Memory B cell (primary cell): ENCODE measurements around the gene GPR26.
"Not testable (repeated sequence)": the region's sequence is repeated elsewhere in the genome, so short reads cannot be mapped to it uniquely, and the experiment has no call there.

Experiments used
- ATAC-seq: fragments of 150-1000 bp; cut with Tn5 transposase; 2 replicates; pipeline ENCODE4 v1.10.0; 2021; ENCODE audit warnings: low read depth, mild to moderate bottlenecking, moderate library complexity
- DNase-seq, 2 donors: peaks; one replicate each; pipeline ENCODE4 v3.0.0; 2022; ENCODE audit warnings: low spot score in 2 of 2
- H3K27ac Mint-ChIP-seq: one replicate; pipeline ENCODE4 v1.8.0; 2022; ENCODE audit warnings: mild to moderate bottlenecking, moderate library complexity, mixed read lengths
- H3K27me3 Mint-ChIP-seq: one replicate; pipeline ENCODE4 v1.8.0; 2022; ENCODE audit warnings: mixed read lengths
- H3K36me3 Mint-ChIP-seq: one replicate; pipeline ENCODE4 v1.8.0; 2022; ENCODE audit warnings: mild to moderate bottlenecking, mixed read lengths
- H3K4me1 Mint-ChIP-seq: one replicate; pipeline ENCODE4 v1.8.0; 2022; ENCODE audit warnings: mixed read lengths
- H3K4me3 Mint-ChIP-seq: one replicate; pipeline ENCODE4 v1.8.0; 2022; ENCODE audit warnings: mild to moderate bottlenecking, moderate library complexity, mixed read lengths
- H3K9me3 Mint-ChIP-seq: one replicate; pipeline ENCODE4 v1.8.0; 2022; ENCODE audit warnings: mixed read lengths

GPR26 gene

DNA sequence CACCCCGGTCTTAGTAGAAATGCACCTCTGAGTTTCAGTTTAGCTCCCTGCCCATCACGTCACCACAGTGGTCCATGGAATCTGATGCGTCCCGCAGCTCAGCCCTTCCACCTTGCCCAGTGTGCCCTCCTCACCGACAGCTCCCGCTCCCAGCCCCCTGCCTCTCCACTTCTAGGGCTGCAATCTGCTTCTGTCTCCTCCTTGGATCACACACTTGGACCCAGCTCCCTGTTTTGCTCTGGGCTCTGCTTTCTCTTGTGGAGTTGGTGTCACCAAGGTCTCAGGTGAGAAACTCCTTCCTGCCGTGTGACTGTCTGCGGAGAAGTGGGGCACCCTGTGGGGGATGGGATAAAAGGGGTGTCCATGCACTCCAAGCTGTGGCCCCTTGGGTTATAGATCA, 37.9 kb downstream of the GPR26 start:
- Mint-ChIP-seq H3K4me3 (no peak overlapping the region), H3K27me3 (peaks cover 7% of the 10 kb centered on the region), H3K27ac (no peak overlapping the region), H3K9me3 (no peaks in the 10 kb centered on the region), H3K36me3 (no peaks in the 10 kb centered on the region), H3K4me1 (no peaks in the 10 kb centered on the region)
- ATAC-seq = no peak
- no peak for DNase-seq

GRCh38 chr10:123704812-123705211, 38.7 kb downstream of the GPR26 start:
- Mint-ChIP-seq H3K4me3 (no peak overlapping the region), H3K27ac (no peak overlapping the region), H3K36me3 (no peaks in the 10 kb centered on the region), H3K9me3 (no peaks in the 10 kb centered on the region), H3K27me3 (peaks cover 7% of the 10 kb centered on the region), H3K4me1 (no peaks in the 10 kb centered on the region)
- no peak for ATAC-seq
- DNase-seq = no peak

GRCh38 chr10:123706236-123706635, 40.1 kb downstream of the GPR26 start:
- no peak overlapping the region for H3K4me3 Mint-ChIP-seq
- no peaks in the 10 kb centered on the region for H3K4me1 Mint-ChIP-seq
- ATAC-seq = no peak
- no peaks in the 10 kb centered on the region for H3K9me3 Mint-ChIP-seq
- H3K36me3 Mint-ChIP-seq = no peaks in the 10 kb centered on the region
- no peak overlapping the region for H3K27ac Mint-ChIP-seq
- peaks cover 7% of the 10 kb centered on the region for H3K27me3 Mint-ChIP-seq
- DNase-seq = no peak

DNA sequence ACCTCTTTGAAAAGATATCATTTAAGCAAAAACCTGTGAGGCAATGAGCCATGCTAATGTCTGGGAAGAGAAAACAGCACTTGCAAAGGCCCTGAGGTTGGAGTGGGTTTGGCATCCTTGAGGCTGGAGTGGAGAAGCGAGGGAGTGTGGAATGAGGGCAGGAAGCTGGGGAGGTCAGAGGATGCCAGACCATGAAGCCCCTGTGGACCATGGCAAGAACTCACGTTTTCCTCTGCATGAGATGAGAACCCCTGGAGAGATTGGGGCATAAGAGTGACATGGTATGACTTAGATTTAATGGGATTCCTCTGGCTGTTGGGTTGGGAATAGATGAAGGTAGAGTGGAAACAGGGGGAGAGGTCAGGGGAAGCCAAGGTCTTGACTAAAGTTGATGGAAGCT, 49.4 kb downstream of the GPR26 start:
- ATAC-seq (no peak), DNase-seq (no peak)
- no peaks in the 10 kb centered on the region for H3K4me1 Mint-ChIP-seq
- no peaks in the 10 kb centered on the region for H3K36me3 Mint-ChIP-seq
- H3K27ac Mint-ChIP-seq = no peak overlapping the region
- no peaks in the 10 kb centered on the region for H3K9me3 Mint-ChIP-seq
- no peak overlapping the region for H3K4me3 Mint-ChIP-seq
- H3K27me3 Mint-ChIP-seq = peaks cover 7% of the 10 kb centered on the region

DNA sequence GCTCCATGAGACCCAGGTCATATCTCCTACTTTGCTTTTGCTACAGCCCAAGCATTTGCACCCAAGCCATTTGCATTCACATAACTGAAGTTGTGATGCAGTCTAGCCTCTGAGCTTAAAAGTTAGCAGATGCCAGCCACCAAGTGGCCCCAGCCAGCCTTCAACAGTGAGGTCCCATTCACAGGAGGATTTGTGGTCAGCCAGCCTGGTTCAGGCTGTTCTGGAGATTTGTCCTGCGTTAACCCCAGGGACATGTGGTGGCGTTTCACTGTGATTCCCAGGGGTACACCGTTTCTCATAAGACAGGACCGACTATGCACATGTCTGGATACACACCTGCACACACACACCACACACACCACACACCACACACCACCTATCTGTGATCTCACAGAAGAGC, 51.2 kb downstream of the GPR26 start:
- ATAC-seq (no peak), DNase-seq (no peak)
- Mint-ChIP-seq H3K27ac (no peak overlapping the region), H3K4me3 (no peak overlapping the region), H3K36me3 (no peaks in the 10 kb centered on the region), H3K9me3 (no peaks in the 10 kb centered on the region), H3K4me1 (no peaks in the 10 kb centered on the region), H3K27me3 (peaks cover 11% of the 10 kb centered on the region)

DNA sequence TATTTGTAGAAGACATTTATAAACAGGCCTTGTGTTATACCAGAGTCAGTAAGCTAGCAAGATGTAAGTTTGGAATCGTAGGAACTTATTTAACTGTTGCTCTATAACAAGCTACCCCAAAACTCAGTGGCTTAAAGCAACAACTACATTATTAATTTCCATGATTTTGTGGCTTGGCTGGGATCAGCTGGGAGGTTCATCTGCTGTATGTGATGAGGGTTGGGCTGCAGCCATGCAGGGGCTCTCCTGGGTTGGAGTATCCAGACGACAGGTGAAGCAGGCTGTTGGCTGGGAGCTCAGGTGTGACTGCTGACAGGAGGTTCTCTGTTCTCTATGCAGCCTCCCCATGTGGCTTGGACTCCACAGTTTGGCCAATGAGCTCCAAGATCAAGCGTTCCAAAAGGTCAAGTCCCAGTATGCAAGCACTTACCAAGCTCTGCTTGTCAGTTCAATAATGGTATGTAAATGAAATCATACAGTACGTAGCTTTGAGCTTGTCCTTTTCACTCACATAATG, 52.4 kb downstream of the GPR26 start:
- Mint-ChIP-seq H3K4me3 (no peak overlapping the region), H3K36me3 (no peaks in the 10 kb centered on the region), H3K27ac (no peak overlapping the region), H3K27me3 (peaks cover 11% of the 10 kb centered on the region), H3K4me1 (no peaks in the 10 kb centered on the region), H3K9me3 (no peaks in the 10 kb centered on the region)
- DNase-seq (no peak), ATAC-seq (no peak)

GRCh38 chr10:123720536-123720935, 54.4 kb downstream of the GPR26 start:
- peaks cover 11% of the 10 kb centered on the region for H3K27me3 Mint-ChIP-seq
- no peak overlapping the region for H3K27ac Mint-ChIP-seq
- ATAC-seq (no peak), DNase-seq (no peak)
- H3K4me1 Mint-ChIP-seq = no peaks in the 10 kb centered on the region
- H3K36me3 Mint-ChIP-seq = no peaks in the 10 kb centered on the region
- no peak overlapping the region for H3K4me3 Mint-ChIP-seq
- H3K9me3 Mint-ChIP-seq = no peaks in the 10 kb centered on the region

GRCh38 chr10:123721441-123722049, 55.4 kb downstream of the GPR26 start:
- peaks cover 7% of the 10 kb centered on the region for H3K27me3 Mint-ChIP-seq
- H3K4me1 Mint-ChIP-seq = no peaks in the 10 kb centered on the region
- no peaks in the 10 kb centered on the region for H3K9me3 Mint-ChIP-seq
- H3K36me3 Mint-ChIP-seq = no peaks in the 10 kb centered on the region
- ATAC-seq = no peak
- H3K4me3 Mint-ChIP-seq = no peak overlapping the region
- no peak overlapping the region for H3K27ac Mint-ChIP-seq
- no peak for DNase-seq

GRCh38 chr10:123722351-123722750, 56.2 kb downstream of the GPR26 start:
- DNase-seq = no peak
- H3K9me3 Mint-ChIP-seq = no peaks in the 10 kb centered on the region
- no peak for ATAC-seq
- H3K36me3 Mint-ChIP-seq = no peaks in the 10 kb centered on the region
- H3K4me1 Mint-ChIP-seq = no peaks in the 10 kb centered on the region
- H3K27me3 Mint-ChIP-seq = peaks cover 6% of the 10 kb centered on the region
- H3K4me3 Mint-ChIP-seq = no peak overlapping the region
- no peak overlapping the region for H3K27ac Mint-ChIP-seq

- no peaks in the 10 kb centered on the region for H3K9me3 Mint-ChIP-seq
- H3K27ac Mint-ChIP-seq = no peak overlapping the region
- H3K4me3 Mint-ChIP-seq = no peak overlapping the region
- no peak for DNase-seq
- peaks cover 9% of the 10 kb centered on the region for H3K27me3 Mint-ChIP-seq
- H3K36me3 Mint-ChIP-seq = no peaks in the 10 kb centered on the region
- ATAC-seq = no peak
- peaks cover 2% of the 10 kb centered on the region for H3K4me1 Mint-ChIP-seq
These were observed 58.6 kb downstream of the GPR26 start for GRCh38 chr10:123724747-123725146.

GRCh38 chr10:123726381-123726780, 60.2 kb downstream of the GPR26 start:
- H3K4me1 Mint-ChIP-seq = peaks cover 2% of the 10 kb centered on the region
- no peaks in the 10 kb centered on the region for H3K36me3 Mint-ChIP-seq
- H3K27ac Mint-ChIP-seq = no peak overlapping the region
- DNase-seq (no peak), ATAC-seq (no peak)
- peaks cover 6% of the 10 kb centered on the region for H3K27me3 Mint-ChIP-seq
- H3K9me3 Mint-ChIP-seq = no peaks in the 10 kb centered on the region
- no peak overlapping the region for H3K4me3 Mint-ChIP-seq

- Mint-ChIP-seq H3K36me3 (no peaks in the 10 kb centered on the region), H3K9me3 (no peaks in the 10 kb centered on the region), H3K27ac (no peak overlapping the region), H3K4me3 (no peak overlapping the region), H3K4me1 (peaks cover 2% of the 10 kb centered on the region), H3K27me3 (peaks cover 6% of the 10 kb centered on the region)
- ATAC-seq (no peak), DNase-seq (no peak)
These were observed 60.7 kb downstream of the GPR26 start for GRCh38 chr10:123726836-123727235.

DNA sequence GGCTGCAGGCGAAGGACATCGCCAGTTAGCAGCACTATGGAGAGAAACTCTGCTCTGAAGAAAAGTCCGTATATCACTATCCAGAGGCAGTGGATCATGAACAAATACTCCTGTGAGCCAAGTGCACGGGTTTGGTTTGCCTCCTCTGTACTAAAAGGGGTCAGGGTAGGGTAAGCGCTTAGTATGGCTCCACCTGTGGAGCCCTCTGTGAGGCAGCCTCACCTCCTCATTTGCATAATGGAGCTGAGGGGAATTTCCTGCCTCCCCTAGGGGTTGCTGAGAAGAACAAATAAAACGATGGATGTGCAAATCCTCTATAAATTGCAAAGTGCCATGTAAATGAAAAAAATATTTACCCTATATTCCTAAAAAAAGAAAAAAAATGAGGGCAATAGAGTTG, 63.4 kb downstream of the GPR26 start:
- H3K4me3 Mint-ChIP-seq = no peak overlapping the region
- no peak for ATAC-seq
- H3K4me1 Mint-ChIP-seq = peaks cover 2% of the 10 kb centered on the region
- no peak overlapping the region for H3K27ac Mint-ChIP-seq
- DNase-seq = no peak
- H3K27me3 Mint-ChIP-seq = peaks cover 3% of the 10 kb centered on the region
- H3K9me3 Mint-ChIP-seq = peaks cover 2% of the 10 kb centered on the region
- H3K36me3 Mint-ChIP-seq = no peaks in the 10 kb centered on the region

DNA sequence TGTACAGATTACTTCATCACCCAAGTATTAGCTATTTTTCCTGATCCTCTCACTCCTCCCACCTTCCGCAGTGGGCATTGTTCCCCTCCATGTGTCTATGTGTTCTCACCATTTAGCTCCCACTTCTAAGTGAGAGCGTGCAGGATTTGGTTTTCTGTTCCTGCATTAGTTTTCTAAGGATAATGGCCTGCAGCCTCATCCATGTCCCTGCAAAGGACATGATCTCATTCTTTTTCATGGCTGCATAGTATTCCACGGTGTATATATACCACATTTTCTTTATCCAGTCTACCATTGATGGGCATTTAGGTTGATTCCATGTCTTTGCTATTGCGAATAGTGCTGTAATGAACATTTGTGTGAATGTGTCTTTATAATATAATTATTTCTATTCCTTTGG, 70.8 kb downstream of the GPR26 start:
- H3K4me3 Mint-ChIP-seq, H3K4me1 Mint-ChIP-seq, H3K27ac Mint-ChIP-seq: not testable (repeated sequence)

DNA sequence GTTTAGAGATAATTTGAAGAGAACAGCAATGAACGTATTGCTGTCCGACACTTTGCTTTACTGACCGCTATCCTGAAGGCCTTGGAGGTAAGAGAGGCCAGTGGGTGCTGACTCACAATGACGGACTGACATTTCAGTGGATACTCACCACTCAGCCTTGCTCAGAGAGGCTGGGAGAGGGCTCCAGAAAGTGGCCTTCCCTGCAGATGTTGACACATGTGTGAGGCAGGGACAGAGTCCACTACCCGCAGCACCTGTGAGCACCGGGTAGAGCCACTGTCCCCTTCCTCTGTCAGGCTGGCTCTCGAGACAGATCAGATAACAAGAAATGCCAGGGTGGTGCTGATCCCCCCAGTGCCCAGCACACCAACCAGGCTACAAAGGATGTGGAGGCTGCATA, 75.0 kb downstream of the GPR26 start:
- H3K4me1 Mint-ChIP-seq = no peaks in the 10 kb centered on the region
- no peak overlapping the region for H3K27ac Mint-ChIP-seq
- ATAC-seq (no peak), DNase-seq (no peak)
- H3K36me3 Mint-ChIP-seq = no peaks in the 10 kb centered on the region
- peaks cover 11% of the 10 kb centered on the region for H3K27me3 Mint-ChIP-seq
- no peak overlapping the region for H3K4me3 Mint-ChIP-seq
- H3K9me3 Mint-ChIP-seq = no peaks in the 10 kb centered on the region

More for the DNA sequence above, 70.8 kb downstream of the GPR26 start:
- not testable (repeated sequence) for H3K36me3 Mint-ChIP-seq, DNase-seq, H3K27me3 Mint-ChIP-seq, H3K9me3 Mint-ChIP-seq, ATAC-seq
